Common myeloid progenitor, CD34-positive (primary cell): Measurements from ENCODE around the gene PCMT1.

Experiments
- CTCF ChIA-PET: fragments of 350-600 bp; sonication (Branson Sonifier 250); formaldehyde crosslinking; loops from one replicate; lab custom pipeline; 2021; ENCODE audit warnings: antibody characterized with exemption; lab: Charles Lee
- POLR2A ChIA-PET: fragments of 350-600 bp; sonication (Branson Sonifier 250); formaldehyde crosslinking; loops from one replicate; lab custom pipeline; 2021; ENCODE audit warnings: antibody characterized with exemption; lab: Charles Lee
- DNase-seq, 3 donors: peaks; one replicate each; pipeline versions ENCODE4 v3.0.0 to v3.0.0-alpha.2; 2013
- H3K27ac ChIP-seq, 2 experiments: 1 replicate in 1 of 2; 2 replicates in 1 of 2; pipeline ENCODE4 v1.7.0; 2013; ENCODE audit warnings: inconsistent platforms in 2 of 2, low read length in 2 of 2, mild to moderate bottlenecking in 2 of 2, low read depth in 1 of 2, moderate library complexity in 1 of 2; ENCODE audit not compliant: severe bottlenecking in 2 of 2, insufficient read depth in 1 of 2, poor library complexity in 1 of 2
- H3K27me3 ChIP-seq, 5 experiments: replicated peaks in 2 of 5; 1 replicate in 3 of 5; 2 replicates in 2 of 5; pipeline versions ENCODE4 v1.6.1 to v1.7.0; 2013; ENCODE audit warnings: low read length in 4 of 5, mild to moderate bottlenecking in 2 of 5, moderate library complexity in 2 of 5, inconsistent platforms in 1 of 5; ENCODE audit not compliant: insufficient read depth in 5 of 5, control insufficient read depth in 4 of 5
- H3K36me3 ChIP-seq, 4 experiments: 1 replicate in 2 of 4; 2 replicates in 2 of 4; pipeline versions ENCODE4 v1.6.1 to v1.7.0; 2013; ENCODE audit warnings: low read length in 3 of 4, control low read depth in 1 of 4, mild to moderate bottlenecking in 1 of 4; ENCODE audit not compliant: control insufficient read depth in 4 of 4, insufficient read depth in 4 of 4
- H3K4me1 ChIP-seq, 4 experiments: 1 replicate in 3 of 4; 2 replicates in 1 of 4; pipeline versions ENCODE4 v1.6.1 to v1.7.1; 2013; ENCODE audit warnings: low read length in 3 of 4, mild to moderate bottlenecking in 3 of 4, control low read depth in 1 of 4, inconsistent platforms in 1 of 4, moderate library complexity in 1 of 4; ENCODE audit not compliant: control insufficient read depth in 4 of 4, insufficient read depth in 4 of 4; ENCODE audit errors: control extremely low read depth in 1 of 4
- H3K4me3 ChIP-seq, 7 experiments: 1 replicate in 4 of 7; 2 replicates in 3 of 7; pipeline versions ENCODE4 v1.5.1 to v1.7.0; 2013; ENCODE audit warnings: mild to moderate bottlenecking in 7 of 7, low read length in 6 of 7, moderate library complexity in 6 of 7, inconsistent platforms in 2 of 7, low read depth in 2 of 7, control low read depth in 1 of 7; ENCODE audit not compliant: insufficient read depth in 4 of 7, control insufficient read depth in 1 of 7; ENCODE audit errors: extremely low read depth in 1 of 7
- H3K9me3 ChIP-seq, 5 experiments: 1 replicate in 4 of 5; 2 replicates in 1 of 5; pipeline versions ENCODE4 v1.6.1 to v1.7.1; 2013; ENCODE audit warnings: low read length in 4 of 5, mild to moderate bottlenecking in 2 of 5, inconsistent platforms in 1 of 5, low read depth in 1 of 5, moderate library complexity in 1 of 5; ENCODE audit not compliant: control insufficient read depth in 4 of 5, insufficient read depth in 2 of 5; ENCODE audit errors: control extremely low read depth in 1 of 5
- WGBS: methylation state at CpG from one replicate; pipeline ENCODE4 v1.1.5; 2013; ENCODE audit not compliant: insufficient coverage; 5-methylcytosine and 5-hydroxymethylcytosine counted together

PCMT1 gene

DNA sequence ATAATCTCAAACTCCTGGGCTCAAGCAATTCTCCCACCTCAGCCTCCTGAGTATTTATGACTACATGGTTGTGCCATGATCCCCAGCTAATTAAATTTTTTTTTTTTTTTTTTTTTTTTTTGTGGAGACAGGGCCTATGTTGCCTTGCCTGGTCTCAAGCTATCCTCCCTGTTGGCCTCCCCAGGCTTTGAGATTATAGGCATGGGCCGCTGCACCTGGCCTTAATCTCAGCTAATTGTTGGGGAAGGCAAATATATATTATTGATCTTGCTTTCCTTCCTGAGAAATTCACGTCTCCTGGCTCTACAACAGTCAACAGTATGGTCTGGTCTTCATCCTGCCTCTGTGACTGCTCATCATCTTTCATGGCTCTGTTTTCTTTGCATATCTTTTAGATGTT lies 20.1 kb downstream of the PCMT1 start:
- POLR2A ChIA-PET, result no interaction called here
- H3K36me3 ChIP-seq, result peaks cover 8 to 38% (median 26%) of the 10 kb centered on the region in 4 experiments
- 100% methylated on average over 1 of the region's 2 CpGs for WGBS

DNA sequence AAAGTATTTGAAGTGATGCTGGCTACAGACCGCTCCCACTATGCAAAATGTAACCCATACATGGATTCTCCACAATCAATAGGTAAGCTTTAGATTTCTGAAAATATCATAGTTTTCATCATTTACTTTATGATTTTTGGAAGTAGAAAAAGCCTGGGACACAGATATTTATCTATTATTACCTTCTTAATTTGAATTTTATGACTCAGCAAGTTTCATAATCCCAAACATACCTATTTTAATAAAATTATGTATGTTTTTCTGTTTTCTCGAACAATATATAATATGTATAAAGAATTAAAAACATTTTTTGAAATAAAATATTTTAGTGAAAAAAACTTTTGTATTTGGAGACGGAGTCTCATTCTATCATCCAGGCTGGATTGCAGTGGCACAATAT lies 21.6 kb downstream of the PCMT1 start:
- Histone ChIP-seq H3K27ac (no peak overlapping the region), H3K9me3 (peaks cover 0 to 6% (median 2%) of the 10 kb centered on the region in 5 experiments), H3K4me1 (no peaks in the 10 kb centered on the region), H3K4me3 (no peak overlapping the region), H3K36me3 (peaks cover 12 to 42% (median 24%) of the 10 kb centered on the region in 4 experiments), H3K27me3 (no peaks in the 10 kb centered on the region)
- CTCF ChIA-PET, result interaction anchor here (1.2 kb wide), 1 partner anchor 46 kb away, joined by 3 read pairs; no protein-coding TSS in a partner anchor
- POLR2A ChIA-PET, result no interaction called here
- DNase-seq, result no peak
- no CpG with 5 or more reads among the region's 3 CpGs for WGBS

More for the DNA sequence above, 20.1 kb downstream of the PCMT1 start:
- no peak for DNase-seq
- no peak overlapping the region for H3K4me3 ChIP-seq
- no peaks in the 10 kb centered on the region for H3K4me1 ChIP-seq
- no peaks in the 10 kb centered on the region for H3K27me3 ChIP-seq
- CTCF ChIA-PET, result interaction anchor here (0.5 kb wide), 1 partner anchor 1346 kb away, joined by 3 read pairs; no protein-coding TSS in a partner anchor
- peaks cover 0 to 8% (median 5%) of the 10 kb centered on the region in 5 experiments for H3K9me3 ChIP-seq
- H3K27ac ChIP-seq, result no peak overlapping the region

DNA sequence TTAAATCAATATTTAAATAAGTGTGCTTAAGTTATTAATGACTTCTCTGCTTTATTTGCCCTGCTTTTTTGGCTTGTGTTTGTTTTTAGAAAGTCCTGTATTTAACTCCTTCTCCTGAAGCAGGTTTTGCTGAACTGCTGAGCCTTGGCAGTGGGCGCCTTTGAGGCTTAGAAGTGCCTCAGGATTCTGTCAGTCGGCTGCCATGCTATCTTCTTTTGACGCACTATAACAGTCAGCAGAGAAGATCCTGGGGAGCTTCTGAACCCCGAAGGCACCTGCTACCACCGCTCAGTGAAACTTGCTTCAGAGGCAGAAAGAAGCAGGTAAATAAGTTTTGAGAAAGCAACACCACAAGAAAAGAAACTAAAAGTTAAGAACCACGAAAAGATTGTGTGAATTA lies 22.4 kb downstream of the PCMT1 start:
- Histone ChIP-seq H3K27ac (no peak overlapping the region), H3K27me3 (no peaks in the 10 kb centered on the region), H3K9me3 (peaks cover 0 to under 1% (median 0%) of the 10 kb centered on the region in 5 experiments), H3K4me1 (no peaks in the 10 kb centered on the region), H3K4me3 (no peak overlapping the region), H3K36me3 (peaks cover 9 to 40% (median 24%) of the 10 kb centered on the region in 4 experiments)
- no peak for DNase-seq
- ChIA-PET CTCF (interaction anchor here (1.2 kb wide), 1 partner anchor 47 kb away, joined by 3 read pairs; no protein-coding TSS in a partner anchor), POLR2A (no interaction called here)
- 98% methylated on average over 5 of the region's 6 CpGs for whole genome bisulfite sequencing

DNA sequence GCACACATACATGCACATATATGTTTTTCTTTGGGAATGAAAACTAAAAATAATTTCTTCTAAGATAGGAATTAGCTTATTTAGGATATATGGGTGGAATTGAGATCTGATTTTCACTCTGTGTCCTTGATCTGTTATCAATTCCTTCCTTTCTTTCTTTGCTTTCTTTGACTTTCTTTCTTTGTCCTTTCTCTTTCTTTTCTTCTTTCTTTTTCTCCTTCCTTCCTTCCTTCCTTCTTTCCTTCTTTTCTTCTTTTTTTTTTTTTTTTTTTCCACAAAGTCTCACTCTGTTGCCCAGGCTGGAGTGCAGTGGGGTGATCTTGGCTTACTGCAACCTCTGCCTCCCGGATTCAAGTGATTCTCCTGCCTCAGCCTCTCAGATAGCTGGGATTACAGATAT lies 28.1 kb downstream of the PCMT1 start:
- Histone ChIP-seq H3K9me3 (no peaks in the 10 kb centered on the region), H3K4me3 (no peak overlapping the region), H3K27me3 (no peaks in the 10 kb centered on the region), H3K36me3 (peaks cover 6 to 45% (median 19%) of the 10 kb centered on the region in 4 experiments), H3K27ac (no peak overlapping the region), H3K4me1 (no peaks in the 10 kb centered on the region)
- ChIA-PET POLR2A (no interaction called here), CTCF (no interaction called here)
- WGBS, result no CpG with 5 or more reads among the region's 1 CpG
- DNase-seq, result no peak

DNA sequence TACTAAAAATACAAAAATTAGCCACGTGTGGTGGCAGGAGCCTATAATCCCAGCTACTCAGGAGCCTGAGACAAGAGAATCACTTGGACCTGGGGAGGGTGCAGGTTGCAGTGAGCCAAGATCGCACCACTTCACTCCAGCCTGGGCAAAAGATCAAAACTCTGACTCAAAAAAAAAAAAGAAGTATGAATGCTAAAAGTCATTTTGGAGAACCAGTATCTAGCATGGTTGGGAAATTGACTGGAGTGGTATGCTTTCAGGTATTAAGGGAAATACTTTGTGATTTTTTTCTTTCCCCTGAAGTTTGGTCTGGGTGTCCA lies 30.1 kb downstream of the PCMT1 start:
- H3K36me3 ChIP-seq, result peaks cover 12 to 45% (median 25%) of the 10 kb centered on the region in 4 experiments
- CTCF ChIA-PET, result no interaction called here

DNA sequence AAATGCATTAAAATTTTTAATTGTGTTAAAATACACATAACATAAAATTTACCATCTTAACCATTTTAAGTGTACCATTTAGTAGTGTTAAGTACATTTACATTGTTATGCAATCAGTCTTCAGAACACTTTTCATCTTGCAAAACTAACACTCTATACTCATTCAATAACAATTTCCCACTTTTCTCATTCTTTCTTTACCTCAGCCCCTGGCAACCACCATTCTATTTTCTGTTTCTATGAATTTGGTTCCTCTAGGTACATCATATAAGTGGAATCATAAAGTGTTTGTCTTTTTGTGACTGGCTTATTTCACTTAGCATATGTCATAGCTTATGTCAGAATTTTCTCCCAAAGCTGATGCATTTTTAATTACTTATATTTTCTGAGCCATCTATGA lies 32.2 kb downstream of the PCMT1 start:
- H3K4me1 ChIP-seq, result no peaks in the 10 kb centered on the region
- POLR2A ChIA-PET, result no interaction called here
- H3K36me3 ChIP-seq, result peaks cover 7 to 31% (median 22%) of the 10 kb centered on the region in 4 experiments
- no peaks in the 10 kb centered on the region for H3K9me3 ChIP-seq
- no peak overlapping the region for H3K27ac ChIP-seq
- CTCF ChIA-PET, result no interaction called here
- H3K27me3 ChIP-seq, result no peaks in the 10 kb centered on the region
- H3K4me3 ChIP-seq, result no peak overlapping the region
- DNase-seq, result no peak

More for the DNA sequence above, 30.1 kb downstream of the PCMT1 start:
- WGBS, result 100% methylated on average over 1 of the region's 2 CpGs
- Histone ChIP-seq H3K27ac (no peak overlapping the region), H3K4me1 (no peaks in the 10 kb centered on the region), H3K27me3 (no peaks in the 10 kb centered on the region), H3K4me3 (no peak overlapping the region), H3K9me3 (no peaks in the 10 kb centered on the region)
- no peak for DNase-seq
- POLR2A ChIA-PET, result no interaction called here

DNA sequence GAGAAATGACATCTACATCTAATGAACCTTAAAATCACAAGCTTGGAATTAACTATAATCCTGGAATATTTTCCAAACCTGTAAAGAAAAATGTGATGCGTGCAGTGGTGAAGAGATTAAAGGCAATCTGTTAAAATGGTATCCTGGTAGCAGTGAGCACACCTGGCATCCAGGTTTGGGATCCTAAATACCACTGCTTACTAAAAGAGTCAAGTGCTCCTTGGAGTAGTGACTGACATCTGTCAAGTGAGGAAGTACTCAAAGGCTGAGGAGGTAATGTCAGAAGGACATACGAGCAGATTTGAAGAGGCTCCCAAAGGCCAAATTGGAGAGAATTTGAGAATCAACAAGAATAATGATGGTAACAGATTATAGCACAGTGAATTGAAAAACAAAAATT lies 32.8 kb downstream of the PCMT1 start:
- CTCF ChIA-PET, result no interaction called here
- no peak overlapping the region for H3K27ac ChIP-seq
- no peak for DNase-seq
- peaks cover 7 to 31% (median 22%) of the 10 kb centered on the region in 4 experiments for H3K36me3 ChIP-seq
- POLR2A ChIA-PET, result no interaction called here
- no peaks in the 10 kb centered on the region for H3K4me1 ChIP-seq
- no peak overlapping the region for H3K4me3 ChIP-seq
- H3K27me3 ChIP-seq, result no peaks in the 10 kb centered on the region
- WGBS, result 100% methylated on average over 1 of the region's 2 CpGs
- H3K9me3 ChIP-seq, result no peaks in the 10 kb centered on the region
